SU-DHL-6 (cell line): Measurements from ENCODE around the gene C11orf97.

Experiments
- H2AFZ ChIP-seq: fragments of 200-600 bp; sonication (generic); 2 replicates; pipeline ENCODE4 v1.6.1; 2014; ENCODE audit warnings: low read depth, mild to moderate bottlenecking, moderate library complexity, mixed read lengths, antibody characterized with exemption, low read length; ENCODE audit not compliant: severe bottlenecking
- H3F3A ChIP-seq: fragments of 200-600 bp; shearing (Covaris generic); 2 replicates; pipeline ENCODE4 v1.6.0; 2016; ENCODE audit warnings: antibody characterized with exemption, mild to moderate bottlenecking; ENCODE audit not compliant: insufficient read depth
- H3K27ac ChIP-seq: fragments of 200-600 bp; sonication (generic); 2 replicates; pipeline ENCODE4 v1.5.1; 2016; ENCODE audit warnings: low read depth, mild to moderate bottlenecking, low read length, moderate library complexity, mixed read lengths
- H3K27me3 ChIP-seq: fragments of 200-600 bp; sonication (generic), shearing (Covaris generic); 2 replicates; pipeline ENCODE4 v1.6.0; 2014; ENCODE audit warnings: mild to moderate bottlenecking, low read length
- H3K36me3 ChIP-seq: fragments of 200-600 bp; sonication (generic); 2 replicates; pipeline ENCODE4 v1.6.1; 2014; ENCODE audit warnings: mild to moderate bottlenecking, low read length, mixed read lengths
- H3K4me2 ChIP-seq: fragments of 300-600, 200-600 bp; shearing (Covaris generic), sonication (generic); 2 replicates; pipeline ENCODE4 v1.6.0; 2014; ENCODE audit warnings: low read length, low read depth, mild to moderate bottlenecking; ENCODE audit not compliant: poor library complexity, severe bottlenecking
- H3K4me3 ChIP-seq: fragments of 200-600 bp; sonication (generic); 2 replicates; pipeline ENCODE4 v1.5.1; 2014; ENCODE audit warnings: antibody characterized with exemption, low read length, mild to moderate bottlenecking, mixed read lengths; ENCODE audit not compliant: insufficient read depth, poor library complexity, severe bottlenecking
- H3K79me2 ChIP-seq: fragments of 200-600 bp; sonication (generic); 2 replicates; pipeline ENCODE4 v1.6.1; 2014; ENCODE audit warnings: mild to moderate bottlenecking, low read length, moderate library complexity; ENCODE audit not compliant: insufficient read depth
- H3K9ac ChIP-seq: fragments of 200-600 bp; sonication (generic); 2 replicates; pipeline ENCODE4 v1.7.0; 2014; ENCODE audit warnings: mild to moderate bottlenecking, low read length
- H3K9me2 ChIP-seq: fragments of 200-600 bp; sonication (generic); replicated peaks from 2 replicates; pipeline ENCODE4 v1.6.1; 2014; ENCODE audit warnings: low read length; ENCODE audit not compliant: insufficient read depth
- H3K9me3 ChIP-seq: fragments of 200-600 bp; sonication (generic); 2 replicates; pipeline ENCODE4 v1.6.1; 2014; ENCODE audit warnings: low read length, mixed read lengths; ENCODE audit not compliant: insufficient read depth
- H4K20me1 ChIP-seq: fragments of 200-600 bp; sonication (generic); 2 replicates; pipeline ENCODE4 v1.6.1; 2014; ENCODE audit warnings: low read depth, mild to moderate bottlenecking, antibody characterized with exemption, low read length, moderate library complexity, mixed read lengths
- EZH2phosphoT487 ChIP-seq: fragments of 200-600 bp; sonication (generic), shearing (Covaris generic); conservative IDR thresholded peaks from 2 replicates; pipeline ENCODE4 v1.6.1; 2018; ENCODE audit warnings: mild to moderate bottlenecking, antibody characterized with exemption, low read length, moderate library complexity, mixed read lengths
- TF ChIP-seq, protein P1 (sequence below): fragments of 200-600 bp; sonication (generic); IDR thresholded peaks from one replicate; pipeline ENCODE4 v1.5.1; 2017; ENCODE audit warnings: antibody characterized with exemption, mild to moderate bottlenecking, low read length, moderate library complexity; ENCODE audit not compliant: insufficient read depth, poor library complexity, severe bottlenecking

Gene C11orf97

DNA sequence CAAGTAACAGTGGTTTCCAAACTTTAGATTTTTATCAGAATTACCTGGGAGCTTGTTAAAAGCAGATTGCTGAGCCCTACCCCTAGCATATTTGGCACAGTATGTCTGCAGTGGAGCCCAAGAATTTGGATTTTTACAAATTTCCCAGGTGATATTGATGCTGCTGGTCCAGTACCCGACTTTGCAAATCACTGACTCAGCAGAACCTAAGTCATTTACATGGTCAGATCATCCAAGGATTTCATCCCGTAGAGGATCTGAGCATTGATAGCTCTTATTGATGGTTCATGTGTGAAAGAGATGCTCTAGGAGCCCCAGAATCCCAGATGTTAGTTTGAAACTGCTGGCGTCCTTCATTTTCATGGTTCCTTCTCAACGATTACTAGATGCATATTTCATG, 6.0 kb downstream of the C11orf97 start:
- Histone ChIP-seq H3K79me2 (no peaks in the 10 kb centered on the region), H3K36me3 (no peaks in the 10 kb centered on the region), H2AFZ (no peak overlapping the region), H3K4me2 (no peak overlapping the region), H4K20me1 (no peaks in the 10 kb centered on the region), H3F3A (no peaks in the 10 kb centered on the region), H3K27me3 (no peaks in the 10 kb centered on the region), H3K9ac (no peak overlapping the region), H3K27ac (no peak overlapping the region), H3K9me3 (no peaks in the 10 kb centered on the region), H3K9me2 (no peaks in the 10 kb centered on the region), H3K4me3 (no peak overlapping the region)
- no peak for TF ChIP-seq EZH2phosphoT487
- TF ChIP-seq, protein P1, sequence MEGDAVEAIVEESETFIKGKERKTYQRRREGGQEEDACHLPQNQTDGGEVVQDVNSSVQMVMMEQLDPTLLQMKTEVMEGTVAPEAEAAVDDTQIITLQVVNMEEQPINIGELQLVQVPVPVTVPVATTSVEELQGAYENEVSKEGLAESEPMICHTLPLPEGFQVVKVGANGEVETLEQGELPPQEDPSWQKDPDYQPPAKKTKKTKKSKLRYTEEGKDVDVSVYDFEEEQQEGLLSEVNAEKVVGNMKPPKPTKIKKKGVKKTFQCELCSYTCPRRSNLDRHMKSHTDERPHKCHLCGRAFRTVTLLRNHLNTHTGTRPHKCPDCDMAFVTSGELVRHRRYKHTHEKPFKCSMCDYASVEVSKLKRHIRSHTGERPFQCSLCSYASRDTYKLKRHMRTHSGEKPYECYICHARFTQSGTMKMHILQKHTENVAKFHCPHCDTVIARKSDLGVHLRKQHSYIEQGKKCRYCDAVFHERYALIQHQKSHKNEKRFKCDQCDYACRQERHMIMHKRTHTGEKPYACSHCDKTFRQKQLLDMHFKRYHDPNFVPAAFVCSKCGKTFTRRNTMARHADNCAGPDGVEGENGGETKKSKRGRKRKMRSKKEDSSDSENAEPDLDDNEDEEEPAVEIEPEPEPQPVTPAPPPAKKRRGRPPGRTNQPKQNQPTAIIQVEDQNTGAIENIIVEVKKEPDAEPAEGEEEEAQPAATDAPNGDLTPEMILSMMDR = no peak

DNA sequence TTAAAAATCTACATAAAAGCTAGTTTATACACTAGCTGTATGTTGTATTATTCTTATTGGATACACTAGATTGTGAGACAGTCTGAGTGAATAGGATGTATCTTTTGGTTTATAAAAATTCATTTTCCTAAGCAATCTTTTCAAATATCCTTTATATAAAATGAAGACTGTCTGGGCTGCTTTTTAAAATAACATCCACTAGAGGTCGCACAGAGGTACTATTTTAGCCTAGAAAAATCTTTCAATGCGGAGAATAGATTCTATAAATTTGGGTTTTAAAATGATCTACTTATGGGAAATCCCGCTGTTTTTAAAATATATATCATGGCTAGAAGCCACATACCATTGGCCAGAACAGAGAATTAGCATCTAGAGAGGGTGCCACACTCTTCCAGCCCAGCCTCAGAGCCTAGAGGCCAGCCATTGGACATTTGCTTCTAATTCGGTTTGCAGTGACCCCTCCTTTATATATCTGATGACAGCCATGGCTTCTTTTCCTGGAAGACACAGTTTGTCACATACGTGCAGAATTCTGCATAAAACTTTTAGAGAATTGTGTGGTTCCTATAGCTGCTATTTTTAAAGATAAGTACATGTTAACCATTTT, 7.3 kb downstream of the C11orf97 start:
- H3K4me2 ChIP-seq = no peak overlapping the region

DNA sequence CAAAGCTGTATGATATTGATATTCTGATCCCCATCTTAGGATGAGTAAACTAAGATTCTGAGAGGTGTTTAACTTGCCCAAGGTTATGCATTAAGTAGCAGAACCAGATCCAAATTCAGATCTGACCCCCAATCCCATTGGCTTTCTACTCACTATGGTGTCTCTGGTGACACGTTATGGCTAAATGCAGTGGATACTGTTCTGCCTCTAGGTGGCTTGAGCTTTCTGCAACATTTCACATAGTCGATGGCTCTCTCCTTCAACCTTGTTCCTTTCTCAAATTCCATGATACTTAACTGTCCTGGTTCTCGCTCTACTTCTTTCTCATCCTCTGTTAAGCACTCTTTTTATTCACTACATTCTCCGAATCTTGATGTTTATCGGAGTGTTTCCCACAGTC, 9.4 kb downstream of the C11orf97 start:
- no peak overlapping the region for H3K27ac ChIP-seq
- H3F3A ChIP-seq = no peaks in the 10 kb centered on the region
- no peak overlapping the region for H2AFZ ChIP-seq
- H4K20me1 ChIP-seq = no peaks in the 10 kb centered on the region
- TF ChIP-seq, protein P1 = no peak
- TF ChIP-seq EZH2phosphoT487 = no peak
- H3K36me3 ChIP-seq = no peaks in the 10 kb centered on the region
- H3K4me2 ChIP-seq = no peak overlapping the region
- H3K9ac ChIP-seq = no peak overlapping the region
- no peaks in the 10 kb centered on the region for H3K9me3 ChIP-seq
- H3K27me3 ChIP-seq = no peaks in the 10 kb centered on the region
- H3K4me3 ChIP-seq = no peak overlapping the region
- no peaks in the 10 kb centered on the region for H3K9me2 ChIP-seq
- H3K79me2 ChIP-seq = no peaks in the 10 kb centered on the region

More for the DNA sequence above, 7.3 kb downstream of the C11orf97 start:
- TF ChIP-seq, protein P1 = peak; percentile 53
- TF ChIP-seq EZH2phosphoT487 = no peak
- H3K9me2 ChIP-seq = no peaks in the 10 kb centered on the region
- no peaks in the 10 kb centered on the region for H3F3A ChIP-seq
- H4K20me1 ChIP-seq = no peaks in the 10 kb centered on the region
- no peak overlapping the region for H3K9ac ChIP-seq
- H3K27me3 ChIP-seq = no peaks in the 10 kb centered on the region
- no peaks in the 10 kb centered on the region for H3K36me3 ChIP-seq
- no peak overlapping the region for H3K27ac ChIP-seq
- H3K4me3 ChIP-seq = no peak overlapping the region
- H3K9me3 ChIP-seq = no peaks in the 10 kb centered on the region
- H2AFZ ChIP-seq = no peak overlapping the region
- no peaks in the 10 kb centered on the region for H3K79me2 ChIP-seq
